Hepatocyte (in vitro differentiated cells): ENCODE data around the gene STMP1. TPM values are rescaled to one million over a fixed set of nuclear protein-coding genes. Genes with fewer than 3 reads are reported as not detected.
A peak's percentile ranks its signal among the peaks of the same experiment; 100 is the strongest.

Experiments used
- DNase-seq: peaks from one replicate; pipeline ENCODE4 v3.0.0-alpha.2; 2016; ENCODE audit warnings: low spot score
- H2AFZ ChIP-seq: fragments of 200-600 bp; sonication (generic); 2 replicates; pipeline ENCODE4 v1.6.0; 2016; ENCODE audit warnings: antibody characterized with exemption, mild to moderate bottlenecking
- H3K27ac ChIP-seq: fragments of 200-600 bp; sonication (generic); 2 replicates; pipeline ENCODE4 v1.5.1; 2016; ENCODE audit warnings: mild to moderate bottlenecking
- H3K27me3 ChIP-seq: fragments of 200-600 bp; sonication (generic); 2 replicates; pipeline ENCODE4 v1.6.1; 2016
- H3K36me3 ChIP-seq: fragments of 200-600 bp; sonication (generic); replicated peaks from 2 replicates; pipeline ENCODE4 v1.5.1; 2016; ENCODE audit warnings: low read depth; ENCODE audit not compliant: insufficient read depth
- H3K4me1 ChIP-seq: fragments of 200-600 bp; sonication (generic); 2 replicates; pipeline ENCODE4 v1.5.1; 2016; ENCODE audit warnings: mild to moderate bottlenecking, moderate library complexity; ENCODE audit not compliant: insufficient read depth
- H3K4me2 ChIP-seq: fragments of 200-600 bp; sonication (generic); 2 replicates; pipeline ENCODE4 v1.6.0; 2016
- H3K4me3 ChIP-seq: fragments of 200-600 bp; sonication (generic); 2 replicates; pipeline ENCODE4 v1.5.1; 2016; ENCODE audit warnings: mild to moderate bottlenecking
- H3K79me2 ChIP-seq: fragments of 200-600 bp; sonication (generic); 2 replicates; pipeline ENCODE4 v1.6.0; 2017; ENCODE audit warnings: mild to moderate bottlenecking
- H3K9me2 ChIP-seq: fragments of 200-600 bp; sonication (generic); replicated peaks from 2 replicates; pipeline ENCODE4 v1.6.0; 2017; ENCODE audit warnings: mild to moderate bottlenecking; ENCODE audit not compliant: insufficient read depth
- H3K9me3 ChIP-seq: fragments of 200-600 bp; sonication (generic); 2 replicates; pipeline ENCODE4 v1.5.1; 2016; ENCODE audit warnings: low read depth, mild to moderate bottlenecking
- H4K20me1 ChIP-seq: fragments of 200-600 bp; sonication (generic); 2 replicates; pipeline ENCODE4 v1.6.0; 2016; ENCODE audit warnings: mild to moderate bottlenecking; ENCODE audit not compliant: insufficient read depth, poor library complexity, severe bottlenecking
- EZH2 ChIP-seq: fragments of 200-600 bp; sonication (generic); IDR thresholded peaks from 2 replicates; pipeline ENCODE4 v1.6.1; 2016; ENCODE audit warnings: antibody characterized with exemption, mild to moderate bottlenecking, borderline replicate concordance
- EZH2phosphoT487 ChIP-seq: fragments of 200-600 bp; sonication (generic); IDR thresholded peaks from one replicate; pipeline ENCODE4 v1.6.1; 2018; ENCODE audit warnings: antibody characterized with exemption, mild to moderate bottlenecking, low read depth, moderate library complexity; ENCODE audit not compliant: unreplicated experiment, severe bottlenecking
- WGBS: methylation state at CpG from one replicate; pipeline ENCODE4 v1.1.6; 2016; ENCODE audit warnings: low lambda C conversion rate; ENCODE audit errors: missing lambda C conversion rate; 5-methylcytosine and 5-hydroxymethylcytosine counted together
- polyA plus RNA-seq: library from polyadenylated mRNA; unstranded; fragments of >200 nt; fragmentation: Nextera tagmentation; extraction: Ambion mirVana; gene quantifications from 2 replicates; pipeline ENCODE4 v1.2.1, GENCODE V29; 2016
- total RNA-seq: library from RNA; depleted of rRNA; stranded (reverse); fragments of >200 nt; gene quantifications from 2 replicates; pipeline ENCODE4 v1.2.3, GENCODE V29; 2014
- TF ChIP-seq, protein P1 (sequence below): fragments of 200-600 bp; sonication (generic); IDR thresholded peaks from 2 replicates; pipeline ENCODE4 v1.5.1; 2016; ENCODE audit warnings: antibody characterized with exemption, mild to moderate bottlenecking; ENCODE audit not compliant: poor library complexity

STMP1 gene
- total and polyA plus RNA-seq, 2 experiments from 2014 or later: 28.1 to 73.6 TPM

DNA sequence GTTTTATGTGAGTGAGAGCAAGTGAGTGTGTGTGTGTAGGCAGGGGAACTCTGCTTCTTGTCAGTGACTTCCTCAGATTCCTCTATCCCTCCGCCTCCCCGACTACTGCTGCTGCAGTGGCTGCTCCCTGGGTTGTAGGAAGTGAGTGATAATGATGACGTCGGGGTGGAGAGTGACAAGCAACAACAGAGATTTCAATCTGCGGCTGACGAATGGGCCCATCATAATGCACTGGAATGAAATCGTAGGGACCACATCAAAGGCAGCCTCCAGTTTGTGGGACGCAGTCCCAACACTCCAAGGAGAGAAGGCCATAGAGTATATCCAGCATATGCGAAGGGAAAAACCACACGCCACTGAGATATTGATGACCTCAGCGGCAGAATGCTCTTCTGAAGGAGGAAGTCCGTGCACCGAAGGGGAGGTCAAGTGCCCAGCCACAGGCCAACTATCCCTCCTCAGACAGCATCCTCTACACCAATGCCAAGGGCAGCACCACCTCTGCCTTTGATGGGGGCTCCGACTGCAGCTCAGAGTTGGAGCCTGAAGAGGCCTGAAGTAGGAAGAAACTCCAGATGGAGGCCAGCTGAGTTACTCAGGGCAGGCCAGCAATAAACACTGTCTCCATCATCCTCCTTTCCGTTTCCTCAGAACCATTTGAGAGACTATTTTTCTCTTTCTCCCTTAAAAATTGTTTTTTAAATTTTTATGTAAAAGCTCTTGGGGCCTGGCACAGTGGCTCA is 11.3 kb upstream of the STMP1 start:
- H3K4me1 ChIP-seq: no peaks in the 10 kb centered on the region
- H2AFZ ChIP-seq: no peak overlapping the region
- H3K79me2 ChIP-seq: no peaks in the 10 kb centered on the region
- no peak overlapping the region for H3K4me2 ChIP-seq
- H4K20me1 ChIP-seq: no peaks in the 10 kb centered on the region
- no peaks in the 10 kb centered on the region for H3K9me3 ChIP-seq
- H3K27me3 ChIP-seq: no peaks in the 10 kb centered on the region
- WGBS: 70% methylated on average over 15 of the region's 15 CpGs
- no peak overlapping the region for H3K27ac ChIP-seq
- peak; percentile 14 for DNase-seq
- H3K4me3 ChIP-seq: no peak overlapping the region
- no peaks in the 10 kb centered on the region for H3K36me3 ChIP-seq
- TF ChIP-seq, protein P1, sequence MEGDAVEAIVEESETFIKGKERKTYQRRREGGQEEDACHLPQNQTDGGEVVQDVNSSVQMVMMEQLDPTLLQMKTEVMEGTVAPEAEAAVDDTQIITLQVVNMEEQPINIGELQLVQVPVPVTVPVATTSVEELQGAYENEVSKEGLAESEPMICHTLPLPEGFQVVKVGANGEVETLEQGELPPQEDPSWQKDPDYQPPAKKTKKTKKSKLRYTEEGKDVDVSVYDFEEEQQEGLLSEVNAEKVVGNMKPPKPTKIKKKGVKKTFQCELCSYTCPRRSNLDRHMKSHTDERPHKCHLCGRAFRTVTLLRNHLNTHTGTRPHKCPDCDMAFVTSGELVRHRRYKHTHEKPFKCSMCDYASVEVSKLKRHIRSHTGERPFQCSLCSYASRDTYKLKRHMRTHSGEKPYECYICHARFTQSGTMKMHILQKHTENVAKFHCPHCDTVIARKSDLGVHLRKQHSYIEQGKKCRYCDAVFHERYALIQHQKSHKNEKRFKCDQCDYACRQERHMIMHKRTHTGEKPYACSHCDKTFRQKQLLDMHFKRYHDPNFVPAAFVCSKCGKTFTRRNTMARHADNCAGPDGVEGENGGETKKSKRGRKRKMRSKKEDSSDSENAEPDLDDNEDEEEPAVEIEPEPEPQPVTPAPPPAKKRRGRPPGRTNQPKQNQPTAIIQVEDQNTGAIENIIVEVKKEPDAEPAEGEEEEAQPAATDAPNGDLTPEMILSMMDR: no peak
- no peaks in the 10 kb centered on the region for H3K9me2 ChIP-seq

DNA sequence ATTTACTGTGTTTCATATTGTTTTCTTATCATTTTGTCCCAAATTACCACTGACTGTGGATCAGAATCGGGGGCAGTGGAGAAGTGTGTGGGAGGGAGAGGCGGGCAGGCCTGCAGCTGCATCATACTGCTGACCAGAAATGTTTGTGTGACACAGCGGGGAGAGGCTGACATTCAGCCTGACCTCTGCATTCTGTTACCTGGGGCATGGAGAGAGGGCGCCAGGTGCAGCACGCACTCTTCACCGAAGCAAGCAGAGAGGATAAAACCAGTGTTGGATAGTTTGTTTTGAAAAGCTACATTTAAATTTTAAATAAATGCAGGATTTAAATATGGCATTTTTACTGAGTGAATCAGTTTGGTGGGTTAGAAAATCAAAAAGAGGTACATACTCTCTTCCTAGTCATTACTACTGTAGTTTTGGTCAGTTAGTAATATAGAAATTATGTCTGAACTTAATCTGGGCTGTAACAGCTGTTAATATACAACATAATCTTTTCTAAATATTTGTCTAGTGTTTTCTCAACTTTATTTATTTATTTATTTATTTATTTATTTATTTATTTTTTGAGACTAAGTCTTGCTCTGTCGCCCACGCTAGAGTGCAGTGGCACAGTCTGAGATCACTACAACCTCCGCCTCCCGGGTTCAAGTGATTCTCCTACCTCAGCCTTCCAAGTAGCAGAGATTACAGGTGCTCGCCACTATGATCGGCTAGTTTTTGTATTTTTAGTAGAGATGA is 8.8 kb upstream of the STMP1 start:
- Histone ChIP-seq H3K36me3 (no peaks in the 10 kb centered on the region), H3K27ac (no peak overlapping the region), H3K4me1 (no peaks in the 10 kb centered on the region), H3K27me3 (no peaks in the 10 kb centered on the region), H3K9me3 (no peaks in the 10 kb centered on the region), H3K4me3 (no peak overlapping the region), H4K20me1 (no peaks in the 10 kb centered on the region), H3K9me2 (no peaks in the 10 kb centered on the region), H3K79me2 (no peaks in the 10 kb centered on the region), H2AFZ (no peak overlapping the region), H3K4me2 (no peak overlapping the region)
- WGBS: 89% methylated on average over 12 of the region's 12 CpGs
- no peak for DNase-seq
- TF ChIP-seq EZH2 (no peak), EZH2phosphoT487 (no peak)

DNA sequence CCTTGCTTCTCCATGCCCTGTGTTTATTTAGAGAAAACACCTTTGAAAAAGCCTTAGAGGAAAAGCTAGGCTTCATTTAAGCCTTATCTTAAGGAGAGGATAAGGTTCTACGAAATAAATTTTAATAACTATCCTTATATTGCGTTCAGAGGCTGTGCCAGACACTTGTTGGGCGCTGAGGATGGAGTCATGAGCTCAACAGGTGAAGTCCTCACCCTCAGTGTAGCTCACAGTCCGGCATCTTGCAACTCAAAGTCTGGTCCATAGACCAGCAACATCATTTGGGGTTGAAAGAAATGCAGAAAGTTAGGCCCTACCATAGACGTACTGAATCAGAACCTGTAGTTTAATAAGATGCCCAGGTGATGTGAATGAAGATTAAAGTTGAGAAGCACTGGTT is 3.8 kb upstream of the STMP1 start:
- Histone ChIP-seq H3K4me3 (no peak overlapping the region), H3K4me1 (peaks cover 10% of the 10 kb centered on the region), H3K36me3 (no peaks in the 10 kb centered on the region), H3K27ac (no peak overlapping the region), H4K20me1 (no peaks in the 10 kb centered on the region), H3K27me3 (no peaks in the 10 kb centered on the region), H2AFZ (no peak overlapping the region), H3K79me2 (peaks cover 11% of the 10 kb centered on the region), H3K4me2 (no peak overlapping the region), H3K9me2 (no peaks in the 10 kb centered on the region), H3K9me3 (no peaks in the 10 kb centered on the region)
- WGBS: 92% methylated on average over 5 of the region's 5 CpGs
- no peak for DNase-seq
- TF ChIP-seq EZH2: no peak
- no peak for TF ChIP-seq EZH2phosphoT487

DNA sequence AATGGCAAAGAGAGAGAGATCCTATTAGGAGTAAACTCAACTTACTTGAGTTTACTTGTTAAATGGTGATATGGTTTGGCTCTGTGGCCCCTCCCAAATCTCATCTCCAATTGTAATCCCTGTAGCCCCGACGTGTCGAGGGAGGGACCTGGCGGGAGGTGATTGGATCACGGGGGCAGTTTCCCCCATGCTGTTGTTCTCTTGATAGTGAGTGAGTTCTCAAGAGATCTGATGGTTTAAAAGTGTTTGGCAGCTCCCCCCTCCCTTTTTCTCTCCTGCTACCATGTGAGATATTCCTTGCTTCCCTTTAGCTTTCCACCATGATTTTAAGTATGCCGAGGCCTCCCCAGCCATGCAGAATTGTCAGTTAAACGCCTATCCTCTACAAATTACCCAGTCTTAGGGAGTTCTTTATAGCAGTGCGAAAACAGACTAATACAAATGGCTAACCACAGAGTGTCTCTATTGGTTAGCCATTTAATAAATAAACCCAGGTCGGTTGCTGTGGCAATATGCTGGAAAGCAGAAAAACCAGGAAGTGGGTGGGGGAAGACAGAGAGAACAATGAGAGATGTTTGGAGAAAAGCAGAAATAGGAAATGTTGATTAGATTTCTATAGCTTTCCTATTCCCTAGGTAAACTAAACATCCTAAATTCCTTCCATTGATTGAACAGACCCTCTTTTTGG is 3.0 kb upstream of the STMP1 start:
- Histone ChIP-seq H3K36me3 (no peaks in the 10 kb centered on the region), H3K4me2 (no peak overlapping the region), H3K4me3 (no peak overlapping the region), H3K4me1 (peaks cover 14% of the 10 kb centered on the region), H3K9me3 (no peaks in the 10 kb centered on the region), H2AFZ (no peak overlapping the region), H3K79me2 (peaks cover 18% of the 10 kb centered on the region), H3K27ac (no peak overlapping the region), H4K20me1 (no peaks in the 10 kb centered on the region), H3K27me3 (no peaks in the 10 kb centered on the region), H3K9me2 (no peaks in the 10 kb centered on the region)
- WGBS: 77% methylated on average over 9 of the region's 9 CpGs
- TF ChIP-seq, protein P1: no peak
- TF ChIP-seq EZH2phosphoT487 (no peak), EZH2 (no peak)
- DNase-seq: no peak
